ENCODE data around the gene GALK2. TPM values are rescaled to one million over a fixed set of nuclear protein-coding genes. Genes with fewer than 3 reads are reported as not detected.

The GALK2 gene
- total and polyA plus RNA-seq, 2 experiments from 2014 or later: 11.5 to 23.0 TPM

Small RNA genes lying within 50 kb of the gene (microRNA-seq; reads per million reads assigned to microRNA genes)
- not detected for gene MIR4716

Small RNA genes lying within 50 kb of the gene (small RNA-seq; reads per million reads assigned to genes)
- gene MIR4716 (ENCODE audit: low replicate concordance): not detected
- gene RF00019 (ENCODE audit: low replicate concordance): not detected
- not detected for gene RN7SL307P (ENCODE audit: low replicate concordance)

Other genes with a start within 250 kb of the GALK2 start
- 0.21 and 0.31 TPM in 2 replicates for gene SHC4, start 206.3 kb upstream of the GALK2 start, total RNA-seq (2014; rRNA removed; shearing (Covaris generic))
- 0.32 and 0.38 TPM in 2 replicates for gene SHC4, start 206.3 kb upstream of the GALK2 start, polyA plus RNA-seq (2016; fragmentation: Nextera tagmentation; extraction: Ambion mirVana)
- gene SECISBP2L, start 123.8 kb upstream of the GALK2 start, total RNA-seq (2014; rRNA removed; shearing (Covaris generic)): 18.6 and 18.9 TPM in 2 replicates
- gene SECISBP2L, start 123.8 kb upstream of the GALK2 start, polyA plus RNA-seq (2016; fragmentation: Nextera tagmentation; extraction: Ambion mirVana): 20.2 and 28.3 TPM in 2 replicates
- gene COPS2, start 14.6 kb upstream of the GALK2 start, total RNA-seq (2014; rRNA removed; shearing (Covaris generic)): 64.9 and 67.3 TPM in 2 replicates
- 36.3 and 38.7 TPM in 2 replicates for gene COPS2, start 14.6 kb upstream of the GALK2 start, polyA plus RNA-seq (2016; fragmentation: Nextera tagmentation; extraction: Ambion mirVana)